Sigmoid colon (tissue), 4 donors: ENCODE data around the gene RBM19.

Source experiments
- POLR2AphosphoS5 ChIP-seq, 4 donors: sonication (generic); formaldehyde crosslinking; IDR thresholded peaks; one replicate each; pipeline ENCODE4 v1.6.1; 2017; ENCODE audit warnings: antibody characterized with exemption in 4 of 4
- TF ChIP-seq, protein P1 (sequence below), 4 experiments: fragments of 450-650 bp in 3 of 4; fragments of 200-600 bp in 1 of 4; IDR thresholded peaks; one replicate each; pipeline ENCODE4 v1.5.1; 2016 to 2019; ENCODE audit warnings: antibody characterized with exemption in 4 of 4, mild to moderate bottlenecking in 3 of 4, moderate library complexity in 2 of 4

DNA sequence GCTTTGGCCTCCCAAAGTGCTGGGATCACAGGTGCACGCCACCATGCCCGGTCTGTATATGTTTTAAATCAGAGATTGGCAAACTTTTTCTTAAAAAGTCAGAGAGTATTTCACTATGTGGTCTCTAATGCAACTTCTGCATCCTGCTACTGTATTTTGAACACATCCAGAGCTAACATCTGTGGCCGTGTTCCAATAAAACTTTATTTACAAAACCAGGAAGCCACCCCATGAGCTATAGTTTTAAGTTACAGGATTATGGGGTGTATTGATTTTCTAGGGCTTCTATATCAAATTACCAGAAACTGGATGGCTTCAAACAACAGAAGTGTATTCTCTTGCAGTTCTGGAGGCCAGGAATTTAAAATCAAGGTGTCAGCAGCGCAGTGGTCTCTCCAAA, 5.3 kb upstream of the RBM19 start:
- TF ChIP-seq, protein P1, sequence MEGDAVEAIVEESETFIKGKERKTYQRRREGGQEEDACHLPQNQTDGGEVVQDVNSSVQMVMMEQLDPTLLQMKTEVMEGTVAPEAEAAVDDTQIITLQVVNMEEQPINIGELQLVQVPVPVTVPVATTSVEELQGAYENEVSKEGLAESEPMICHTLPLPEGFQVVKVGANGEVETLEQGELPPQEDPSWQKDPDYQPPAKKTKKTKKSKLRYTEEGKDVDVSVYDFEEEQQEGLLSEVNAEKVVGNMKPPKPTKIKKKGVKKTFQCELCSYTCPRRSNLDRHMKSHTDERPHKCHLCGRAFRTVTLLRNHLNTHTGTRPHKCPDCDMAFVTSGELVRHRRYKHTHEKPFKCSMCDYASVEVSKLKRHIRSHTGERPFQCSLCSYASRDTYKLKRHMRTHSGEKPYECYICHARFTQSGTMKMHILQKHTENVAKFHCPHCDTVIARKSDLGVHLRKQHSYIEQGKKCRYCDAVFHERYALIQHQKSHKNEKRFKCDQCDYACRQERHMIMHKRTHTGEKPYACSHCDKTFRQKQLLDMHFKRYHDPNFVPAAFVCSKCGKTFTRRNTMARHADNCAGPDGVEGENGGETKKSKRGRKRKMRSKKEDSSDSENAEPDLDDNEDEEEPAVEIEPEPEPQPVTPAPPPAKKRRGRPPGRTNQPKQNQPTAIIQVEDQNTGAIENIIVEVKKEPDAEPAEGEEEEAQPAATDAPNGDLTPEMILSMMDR (IDR thresholded peaks at IDR 0.05), result no peak
- no peak for TF ChIP-seq POLR2AphosphoS5 (IDR thresholded peaks at IDR 0.05)
